Measurements from ENCODE around the gene YTHDC1.
A peak's percentile ranks its signal among the peaks of the same experiment; 100 is the strongest.
"Not testable (repeated sequence)": the region's sequence is repeated elsewhere in the genome, so short reads cannot be mapped to it uniquely, and the experiment has no call there.

Gene YTHDC1

GRCh38 chr4:68349649-68350360 is at the start of gene YTHDC1:
YTHDC1 (minus strand) TSS chr4:68350090; CDS start chr4:68349753, 337 bp downstream.
- ATAC-seq: peak; percentile 97
- Mint-ChIP-seq H3K27ac (peak within 1 kb of the TSS; percentile 99 to 100), H3K27me3 (no peaks in the 10 kb centered on the region), H3K4me3 (peak within 1 kb of the TSS; percentile 96 to 98), H3K9me3 (no peaks in the 10 kb centered on the region), H3K4me1 (peaks cover 34% of the 10 kb centered on the region)
- DNase-seq: peak; percentile 89 to 94

- no peak overlapping the region for H3K27ac Mint-ChIP-seq
- H3K4me1 Mint-ChIP-seq: no peaks in the 10 kb centered on the region
- H3K27me3 Mint-ChIP-seq: no peaks in the 10 kb centered on the region
- H3K9me3 Mint-ChIP-seq: no peaks in the 10 kb centered on the region
- DNase-seq (no peak), ATAC-seq (no peak)
- no peak overlapping the region for H3K4me3 Mint-ChIP-seq
These were observed 49.4 kb upstream of the YTHDC1 start for GRCh38 chr4:68399306-68399705.

- Mint-ChIP-seq H3K27ac (no peak overlapping the region), H3K27me3 (no peaks in the 10 kb centered on the region), H3K9me3 (no peaks in the 10 kb centered on the region), H3K4me3 (no peak overlapping the region), H3K4me1 (no peaks in the 10 kb centered on the region)
- ATAC-seq (no peak), DNase-seq (no peak)
These were observed 46.9 kb upstream of the YTHDC1 start for GRCh38 chr4:68396756-68397155.

GRCh38 chr4:68391436-68391835 is 41.5 kb upstream of the YTHDC1 start:
- Mint-ChIP-seq H3K27ac (no peak overlapping the region), H3K4me1 (no peaks in the 10 kb centered on the region), H3K4me3 (no peak overlapping the region), H3K27me3 (no peaks in the 10 kb centered on the region), H3K9me3 (peaks cover 0 to 4% of the 10 kb centered on the region in 2 donors)
- DNase-seq (no peak), ATAC-seq (no peak)

- ATAC-seq (no peak), DNase-seq (no peak)
- H3K9me3 Mint-ChIP-seq: peaks cover 0 to 4% of the 10 kb centered on the region in 2 donors
- H3K27me3 Mint-ChIP-seq: no peaks in the 10 kb centered on the region
- H3K27ac Mint-ChIP-seq: no peak overlapping the region
- no peak overlapping the region for H3K4me3 Mint-ChIP-seq
- no peaks in the 10 kb centered on the region for H3K4me1 Mint-ChIP-seq
These were observed 40.5 kb upstream of the YTHDC1 start for GRCh38 chr4:68390205-68390935.

- H3K27me3 Mint-ChIP-seq, DNase-seq, H3K4me3 Mint-ChIP-seq, H3K27ac Mint-ChIP-seq, H3K4me1 Mint-ChIP-seq, H3K9me3 Mint-ChIP-seq, ATAC-seq: not testable (repeated sequence)
These were observed 39.6 kb upstream of the YTHDC1 start for GRCh38 chr4:68389386-68389913.

GRCh38 chr4:68388347-68388865 is 38.5 kb upstream of the YTHDC1 start:
- Mint-ChIP-seq H3K27ac (no peak overlapping the region), H3K9me3 (peaks cover 0 to 4% of the 10 kb centered on the region in 2 donors), H3K4me1 (no peaks in the 10 kb centered on the region), H3K4me3 (no peak overlapping the region), H3K27me3 (peaks cover 10% of the 10 kb centered on the region)
- ATAC-seq (no peak), DNase-seq (no peak)

- peaks cover 10% of the 10 kb centered on the region for H3K27me3 Mint-ChIP-seq
- ATAC-seq (no peak), DNase-seq (no peak)
- no peak overlapping the region for H3K4me3 Mint-ChIP-seq
- peaks cover 0 to 4% of the 10 kb centered on the region in 2 donors for H3K9me3 Mint-ChIP-seq
- no peaks in the 10 kb centered on the region for H3K4me1 Mint-ChIP-seq
- no peak overlapping the region for H3K27ac Mint-ChIP-seq
These were observed 35.4 kb upstream of the YTHDC1 start for GRCh38 chr4:68385267-68385666.

- DNase-seq: no peak
- Mint-ChIP-seq H3K4me1 (no peaks in the 10 kb centered on the region), H3K27ac (no peak overlapping the region), H3K4me3 (no peak overlapping the region), H3K27me3 (peaks cover 10% of the 10 kb centered on the region), H3K9me3 (no peaks in the 10 kb centered on the region)
- no peak for ATAC-seq
These were observed 33.2 kb upstream of the YTHDC1 start for GRCh38 chr4:68383115-68383514.

- Mint-ChIP-seq H3K27me3 (no peaks in the 10 kb centered on the region), H3K9me3 (no peaks in the 10 kb centered on the region), H3K4me1 (peaks cover 11% of the 10 kb centered on the region), H3K4me3 (no peak overlapping the region), H3K27ac (no peak overlapping the region)
- DNase-seq (no peak), ATAC-seq (no peak)
These were observed 28.3 kb upstream of the YTHDC1 start for GRCh38 chr4:68378226-68378625.

- Mint-ChIP-seq H3K27ac (peak overlapping the region in 1 of 2 donors; percentile 88), H3K4me3 (peak overlapping the region; percentile 83 to 86), H3K4me1 (peaks cover 11% of the 10 kb centered on the region), H3K9me3 (no peaks in the 10 kb centered on the region), H3K27me3 (no peaks in the 10 kb centered on the region)
- DNase-seq (peak; percentile 24 to 44), ATAC-seq (peak; percentile 89)
These were observed 26.0 kb upstream of the YTHDC1 start for GRCh38 chr4:68375667-68376559.

GRCh38 chr4:68373513-68373912 is 23.6 kb upstream of the YTHDC1 start:
- Mint-ChIP-seq H3K4me3 (peak overlapping the region; percentile 63 to 68), H3K9me3 (no peaks in the 10 kb centered on the region), H3K4me1 (peaks cover 18% of the 10 kb centered on the region), H3K27me3 (no peaks in the 10 kb centered on the region), H3K27ac (no peak overlapping the region)
- peak; percentile 90 for ATAC-seq
- peak; percentile 47 to 63 for DNase-seq

GRCh38 chr4:68372588-68372987 is 22.7 kb upstream of the YTHDC1 start:
- H3K4me1 Mint-ChIP-seq: peaks cover 19% of the 10 kb centered on the region
- no peak overlapping the region for H3K4me3 Mint-ChIP-seq
- no peaks in the 10 kb centered on the region for H3K27me3 Mint-ChIP-seq
- ATAC-seq: no peak
- H3K9me3 Mint-ChIP-seq: no peaks in the 10 kb centered on the region
- DNase-seq: no peak
- no peak overlapping the region for H3K27ac Mint-ChIP-seq

- Mint-ChIP-seq H3K4me1 (peaks cover 8% of the 10 kb centered on the region), H3K27me3 (peaks cover 18% of the 10 kb centered on the region), H3K27ac (no peak overlapping the region), H3K4me3 (no peak overlapping the region), H3K9me3 (peaks cover 0 to 5% of the 10 kb centered on the region in 2 donors)
- no peak for ATAC-seq
- DNase-seq: no peak
These were observed 19.4 kb upstream of the YTHDC1 start for GRCh38 chr4:68369142-68369805.

GRCh38 chr4:68368691-68369131 is 18.8 kb upstream of the YTHDC1 start:
- H3K27ac Mint-ChIP-seq: no peak overlapping the region
- DNase-seq: no peak
- peaks cover 22% of the 10 kb centered on the region for H3K27me3 Mint-ChIP-seq
- H3K9me3 Mint-ChIP-seq: peaks cover 0 to 5% of the 10 kb centered on the region in 2 donors
- H3K4me3 Mint-ChIP-seq: no peak overlapping the region
- peaks cover 8% of the 10 kb centered on the region for H3K4me1 Mint-ChIP-seq
- no peak for ATAC-seq

Measured in stimulated activated naive CD8-positive, alpha-beta T cell treated with anti-CD3 and anti-CD28 coated beads, Interleukin-15, amount 100 ng/mL, for 72 hours (primary cell).